SU-DHL-6 (cell line): Measurements from ENCODE around the gene NDUFA12.

ENCODE experiments used
- H2AFZ ChIP-seq: fragments of 200-600 bp; sonication (generic); 2 replicates; pipeline ENCODE4 v1.6.1; 2014; ENCODE audit warnings: low read depth, mild to moderate bottlenecking, moderate library complexity, mixed read lengths, antibody characterized with exemption, low read length; ENCODE audit not compliant: severe bottlenecking
- H3F3A ChIP-seq: fragments of 200-600 bp; shearing (Covaris generic); 2 replicates; pipeline ENCODE4 v1.6.0; 2016; ENCODE audit warnings: antibody characterized with exemption, mild to moderate bottlenecking; ENCODE audit not compliant: insufficient read depth
- H3K27ac ChIP-seq: fragments of 200-600 bp; sonication (generic); 2 replicates; pipeline ENCODE4 v1.5.1; 2016; ENCODE audit warnings: low read depth, mild to moderate bottlenecking, low read length, moderate library complexity, mixed read lengths
- H3K27me3 ChIP-seq: fragments of 200-600 bp; sonication (generic), shearing (Covaris generic); 2 replicates; pipeline ENCODE4 v1.6.0; 2014; ENCODE audit warnings: mild to moderate bottlenecking, low read length
- H3K36me3 ChIP-seq: fragments of 200-600 bp; sonication (generic); 2 replicates; pipeline ENCODE4 v1.6.1; 2014; ENCODE audit warnings: mild to moderate bottlenecking, low read length, mixed read lengths
- H3K4me2 ChIP-seq: fragments of 300-600, 200-600 bp; shearing (Covaris generic), sonication (generic); 2 replicates; pipeline ENCODE4 v1.6.0; 2014; ENCODE audit warnings: low read length, low read depth, mild to moderate bottlenecking; ENCODE audit not compliant: poor library complexity, severe bottlenecking
- H3K4me3 ChIP-seq: fragments of 200-600 bp; sonication (generic); 2 replicates; pipeline ENCODE4 v1.5.1; 2014; ENCODE audit warnings: antibody characterized with exemption, low read length, mild to moderate bottlenecking, mixed read lengths; ENCODE audit not compliant: insufficient read depth, poor library complexity, severe bottlenecking
- H3K79me2 ChIP-seq: fragments of 200-600 bp; sonication (generic); 2 replicates; pipeline ENCODE4 v1.6.1; 2014; ENCODE audit warnings: mild to moderate bottlenecking, low read length, moderate library complexity; ENCODE audit not compliant: insufficient read depth
- H3K9ac ChIP-seq: fragments of 200-600 bp; sonication (generic); 2 replicates; pipeline ENCODE4 v1.7.0; 2014; ENCODE audit warnings: mild to moderate bottlenecking, low read length
- H3K9me2 ChIP-seq: fragments of 200-600 bp; sonication (generic); replicated peaks from 2 replicates; pipeline ENCODE4 v1.6.1; 2014; ENCODE audit warnings: low read length; ENCODE audit not compliant: insufficient read depth
- H3K9me3 ChIP-seq: fragments of 200-600 bp; sonication (generic); 2 replicates; pipeline ENCODE4 v1.6.1; 2014; ENCODE audit warnings: low read length, mixed read lengths; ENCODE audit not compliant: insufficient read depth
- H4K20me1 ChIP-seq: fragments of 200-600 bp; sonication (generic); 2 replicates; pipeline ENCODE4 v1.6.1; 2014; ENCODE audit warnings: low read depth, mild to moderate bottlenecking, antibody characterized with exemption, low read length, moderate library complexity, mixed read lengths
- EZH2phosphoT487 ChIP-seq: fragments of 200-600 bp; sonication (generic), shearing (Covaris generic); conservative IDR thresholded peaks from 2 replicates; pipeline ENCODE4 v1.6.1; 2018; ENCODE audit warnings: mild to moderate bottlenecking, antibody characterized with exemption, low read length, moderate library complexity, mixed read lengths
- TF ChIP-seq, protein P1 (sequence below): fragments of 200-600 bp; sonication (generic); IDR thresholded peaks from one replicate; pipeline ENCODE4 v1.5.1; 2017; ENCODE audit warnings: antibody characterized with exemption, mild to moderate bottlenecking, low read length, moderate library complexity; ENCODE audit not compliant: insufficient read depth, poor library complexity, severe bottlenecking

The NDUFA12 gene

DNA sequence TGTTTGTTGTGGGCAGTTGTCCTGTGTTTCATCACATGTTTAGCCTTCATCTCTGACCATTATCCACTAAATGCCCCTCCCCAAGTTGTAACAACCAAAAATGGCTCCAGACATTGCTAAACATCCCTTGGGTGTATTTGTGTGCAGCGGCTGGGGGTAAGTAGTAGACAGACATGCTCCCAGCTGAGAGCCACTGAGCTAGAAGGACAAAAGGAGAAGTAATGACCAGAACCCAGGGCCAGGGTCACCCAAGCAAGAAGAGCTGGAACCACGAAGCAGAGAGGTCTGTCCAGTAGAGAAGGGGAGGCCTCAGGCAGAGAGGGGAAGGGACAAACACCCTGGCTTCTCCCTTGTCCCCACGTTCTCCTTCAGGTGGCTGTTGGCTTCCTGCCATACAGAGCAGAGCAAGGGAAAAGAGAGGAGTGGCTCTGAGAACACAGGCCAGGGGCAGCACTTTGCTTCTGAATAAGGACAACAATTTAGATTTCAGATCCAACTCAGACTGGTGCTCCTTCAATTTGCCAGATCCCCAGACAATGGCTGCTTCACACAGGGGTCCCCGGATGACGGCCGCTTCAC lies 55.2 kb downstream of the NDUFA12 start:
- H4K20me1 ChIP-seq: no peaks in the 10 kb centered on the region
- H3K27ac ChIP-seq: no peak overlapping the region
- no peak overlapping the region for H2AFZ ChIP-seq
- H3K9me3 ChIP-seq: no peaks in the 10 kb centered on the region
- TF ChIP-seq EZH2phosphoT487: no peak
- TF ChIP-seq, protein P1, sequence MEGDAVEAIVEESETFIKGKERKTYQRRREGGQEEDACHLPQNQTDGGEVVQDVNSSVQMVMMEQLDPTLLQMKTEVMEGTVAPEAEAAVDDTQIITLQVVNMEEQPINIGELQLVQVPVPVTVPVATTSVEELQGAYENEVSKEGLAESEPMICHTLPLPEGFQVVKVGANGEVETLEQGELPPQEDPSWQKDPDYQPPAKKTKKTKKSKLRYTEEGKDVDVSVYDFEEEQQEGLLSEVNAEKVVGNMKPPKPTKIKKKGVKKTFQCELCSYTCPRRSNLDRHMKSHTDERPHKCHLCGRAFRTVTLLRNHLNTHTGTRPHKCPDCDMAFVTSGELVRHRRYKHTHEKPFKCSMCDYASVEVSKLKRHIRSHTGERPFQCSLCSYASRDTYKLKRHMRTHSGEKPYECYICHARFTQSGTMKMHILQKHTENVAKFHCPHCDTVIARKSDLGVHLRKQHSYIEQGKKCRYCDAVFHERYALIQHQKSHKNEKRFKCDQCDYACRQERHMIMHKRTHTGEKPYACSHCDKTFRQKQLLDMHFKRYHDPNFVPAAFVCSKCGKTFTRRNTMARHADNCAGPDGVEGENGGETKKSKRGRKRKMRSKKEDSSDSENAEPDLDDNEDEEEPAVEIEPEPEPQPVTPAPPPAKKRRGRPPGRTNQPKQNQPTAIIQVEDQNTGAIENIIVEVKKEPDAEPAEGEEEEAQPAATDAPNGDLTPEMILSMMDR: no peak
- no peak overlapping the region for H3K9ac ChIP-seq
- H3K4me3 ChIP-seq: no peak overlapping the region
- H3K79me2 ChIP-seq: no peaks in the 10 kb centered on the region
- no peaks in the 10 kb centered on the region for H3K36me3 ChIP-seq
- H3K27me3 ChIP-seq: no peaks in the 10 kb centered on the region
- H3K9me2 ChIP-seq: no peaks in the 10 kb centered on the region
- no peak overlapping the region for H3K4me2 ChIP-seq
- H3F3A ChIP-seq: no peaks in the 10 kb centered on the region

DNA sequence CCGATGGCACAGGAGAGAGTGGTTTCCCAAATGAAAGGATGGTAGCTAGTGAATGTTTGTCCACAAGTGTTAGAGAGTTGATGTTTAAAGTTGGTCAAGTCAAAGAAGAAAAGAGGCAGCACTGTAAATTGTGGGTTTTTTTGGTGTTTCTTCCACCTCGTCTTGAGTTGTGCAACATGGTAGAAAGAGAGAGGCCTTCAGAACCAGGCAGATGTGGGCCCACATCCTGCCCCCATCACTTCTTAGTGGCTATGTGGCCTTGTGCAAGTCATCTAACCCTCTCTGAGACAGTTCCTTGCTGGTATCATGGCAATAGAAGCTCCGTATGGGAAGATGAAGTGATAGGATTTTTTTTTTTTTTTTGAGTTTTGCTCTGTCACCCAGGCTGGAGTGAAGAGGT lies 60.8 kb downstream of the NDUFA12 start:
- H3K9me3 ChIP-seq: no peaks in the 10 kb centered on the region
- no peaks in the 10 kb centered on the region for H3K9me2 ChIP-seq
- no peak overlapping the region for H3K4me2 ChIP-seq
- no peak overlapping the region for H3K27ac ChIP-seq
- no peaks in the 10 kb centered on the region for H3K27me3 ChIP-seq
- no peak overlapping the region for H3K4me3 ChIP-seq
- H3K79me2 ChIP-seq: no peaks in the 10 kb centered on the region
- H3K36me3 ChIP-seq: no peaks in the 10 kb centered on the region
- H3K9ac ChIP-seq: no peak overlapping the region
- H4K20me1 ChIP-seq: no peaks in the 10 kb centered on the region
- no peaks in the 10 kb centered on the region for H3F3A ChIP-seq
- TF ChIP-seq, protein P1: no peak
- no peak for TF ChIP-seq EZH2phosphoT487
- no peak overlapping the region for H2AFZ ChIP-seq

DNA sequence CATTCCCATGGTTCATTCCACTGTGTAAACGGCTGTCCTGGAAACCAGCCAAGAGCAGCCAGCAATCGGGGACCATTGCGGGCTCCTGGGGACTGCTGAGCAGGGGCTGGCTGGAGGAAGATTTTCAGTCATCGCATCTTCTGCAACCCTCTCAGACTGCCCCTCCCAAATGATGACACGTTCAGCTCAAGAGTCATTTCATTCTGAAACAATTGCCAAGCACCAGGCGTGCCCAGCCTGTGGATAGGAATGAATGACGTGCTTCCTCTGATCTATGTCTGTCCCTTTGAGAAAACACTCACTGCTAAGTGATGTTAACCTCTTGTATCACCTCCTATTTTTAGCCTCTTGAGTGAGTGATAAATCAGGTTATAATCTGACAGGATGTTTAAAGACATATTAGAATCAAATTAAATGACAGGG lies 62.0 kb downstream of the NDUFA12 start:
- Histone ChIP-seq H3F3A (no peaks in the 10 kb centered on the region), H3K9me2 (no peaks in the 10 kb centered on the region), H4K20me1 (no peaks in the 10 kb centered on the region), H3K4me3 (no peak overlapping the region), H2AFZ (no peak overlapping the region), H3K36me3 (no peaks in the 10 kb centered on the region), H3K4me2 (no peak overlapping the region), H3K9ac (no peak overlapping the region), H3K79me2 (no peaks in the 10 kb centered on the region), H3K9me3 (no peaks in the 10 kb centered on the region), H3K27me3 (no peaks in the 10 kb centered on the region), H3K27ac (no peak overlapping the region)
- TF ChIP-seq, protein P1: no peak
- TF ChIP-seq EZH2phosphoT487: no peak

DNA sequence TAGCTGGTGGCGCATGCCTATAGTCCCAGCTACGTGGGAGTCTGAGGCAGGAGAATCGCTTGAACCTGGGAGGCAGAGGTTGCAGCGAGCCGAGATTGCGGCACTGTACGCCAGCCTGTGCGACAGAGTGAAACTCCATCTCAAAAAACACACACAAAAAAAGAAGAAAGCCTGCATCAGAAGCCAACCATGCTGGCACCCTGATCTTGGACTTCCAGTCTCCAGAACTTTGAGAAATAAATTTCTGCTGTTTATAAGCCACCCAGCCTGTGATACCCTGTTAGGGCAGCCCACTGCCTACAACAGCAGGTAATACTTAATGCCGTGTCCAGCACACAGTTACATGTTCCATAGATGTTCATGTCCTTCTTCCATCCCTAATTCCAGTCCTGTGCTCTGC lies 62.7 kb downstream of the NDUFA12 start:
- H3K4me3 ChIP-seq: no peak overlapping the region
- H3F3A ChIP-seq: no peaks in the 10 kb centered on the region
- no peaks in the 10 kb centered on the region for H3K27me3 ChIP-seq
- no peak overlapping the region for H3K4me2 ChIP-seq
- H3K9me3 ChIP-seq: no peaks in the 10 kb centered on the region
- no peak for TF ChIP-seq EZH2phosphoT487
- TF ChIP-seq, protein P1: no peak
- H4K20me1 ChIP-seq: no peaks in the 10 kb centered on the region
- H3K36me3 ChIP-seq: no peaks in the 10 kb centered on the region
- H3K79me2 ChIP-seq: no peaks in the 10 kb centered on the region
- no peak overlapping the region for H3K27ac ChIP-seq
- H2AFZ ChIP-seq: no peak overlapping the region
- H3K9me2 ChIP-seq: no peaks in the 10 kb centered on the region
- no peak overlapping the region for H3K9ac ChIP-seq
